ENCODE data around the gene GPER1.
"Not testable (repeated sequence)": the region's sequence is repeated elsewhere in the genome, so short reads cannot be mapped to it uniquely, and the experiment has no call there.

The GPER1 gene

DNA sequence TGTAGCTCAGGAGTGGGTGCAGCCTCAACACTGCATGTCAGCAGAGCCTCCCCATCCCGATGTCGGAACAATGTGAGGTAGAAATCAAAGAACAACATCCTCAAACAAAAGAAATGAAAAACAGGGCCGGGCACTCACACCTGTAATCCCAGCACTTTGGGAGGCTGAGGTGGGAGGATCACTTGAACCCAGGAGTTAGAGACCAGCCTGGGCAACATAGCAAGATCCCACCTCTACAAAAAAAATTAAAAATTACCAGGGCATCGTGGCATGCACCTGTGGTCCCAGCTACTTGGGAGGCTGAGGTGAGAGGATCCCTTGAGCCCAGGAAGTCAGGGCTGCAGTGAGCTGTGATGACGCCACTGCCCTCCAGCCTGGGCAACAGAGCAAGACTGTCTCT lies 55.1 kb downstream of the GPER1 start:
- DNase-seq (ENCODE audit: low read depth in 2 of 2): not testable (repeated sequence)
